SHP77 treated with DMSO at 0.1 percent for 48 hours (cell line): ENCODE data around the gene DZIP1.

Experiments used
- DNase-seq: peaks from one replicate; lab custom pipeline; 2025; lab: John Stamatoyannopoulos, UW

Gene DZIP1

DNA sequence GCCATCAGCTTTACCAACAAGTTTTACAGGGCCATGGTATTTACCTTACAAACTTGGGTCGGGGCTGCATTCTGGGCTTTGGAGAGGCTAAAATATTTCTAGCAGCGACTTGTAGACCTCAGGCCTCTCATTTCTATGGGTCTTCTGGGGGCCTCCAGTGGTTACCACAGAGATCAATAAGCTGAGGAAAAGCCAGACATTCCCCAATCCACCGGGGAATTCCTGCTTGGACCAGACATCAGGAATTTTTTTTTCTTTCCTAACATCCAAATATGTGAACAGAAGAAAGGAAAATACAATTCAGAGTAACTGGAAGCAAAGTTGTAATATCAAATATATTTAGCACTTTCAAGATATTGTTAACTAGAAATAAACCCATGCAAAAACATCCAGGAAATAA lies 1.5 kb downstream of the DZIP1 start:
- no peak for DNase-seq

DNA sequence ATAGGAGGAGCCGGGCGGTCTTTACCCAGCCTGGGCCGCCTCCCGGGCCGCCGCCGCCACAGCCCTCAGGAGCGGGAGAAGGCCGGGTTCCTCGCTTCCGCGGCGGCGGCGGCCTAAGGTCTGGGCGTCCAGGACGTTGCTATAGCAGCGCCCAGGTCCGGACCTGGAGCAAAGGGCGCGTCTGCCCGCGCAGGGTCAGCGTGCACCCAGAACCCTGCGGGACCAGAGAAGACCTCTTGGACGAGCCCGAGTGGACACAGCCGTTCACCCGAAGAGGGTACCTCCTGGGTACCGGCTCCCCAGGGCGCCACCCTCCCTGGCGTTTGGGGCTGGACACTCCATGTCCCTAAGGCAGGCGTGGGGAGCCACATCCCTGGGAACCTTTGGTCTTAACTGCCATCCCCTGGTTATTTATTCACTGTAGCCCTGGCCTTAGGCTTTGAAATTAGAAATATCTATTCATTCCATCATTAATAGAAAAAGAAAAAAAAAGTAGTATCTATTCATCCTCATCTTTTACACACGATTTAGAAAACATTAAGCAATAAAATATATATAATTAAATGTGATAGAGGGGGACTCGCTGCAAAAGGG lies 2.4 kb downstream of the DZIP1 start:
- DNase-seq: peak; percentile 55

DNA sequence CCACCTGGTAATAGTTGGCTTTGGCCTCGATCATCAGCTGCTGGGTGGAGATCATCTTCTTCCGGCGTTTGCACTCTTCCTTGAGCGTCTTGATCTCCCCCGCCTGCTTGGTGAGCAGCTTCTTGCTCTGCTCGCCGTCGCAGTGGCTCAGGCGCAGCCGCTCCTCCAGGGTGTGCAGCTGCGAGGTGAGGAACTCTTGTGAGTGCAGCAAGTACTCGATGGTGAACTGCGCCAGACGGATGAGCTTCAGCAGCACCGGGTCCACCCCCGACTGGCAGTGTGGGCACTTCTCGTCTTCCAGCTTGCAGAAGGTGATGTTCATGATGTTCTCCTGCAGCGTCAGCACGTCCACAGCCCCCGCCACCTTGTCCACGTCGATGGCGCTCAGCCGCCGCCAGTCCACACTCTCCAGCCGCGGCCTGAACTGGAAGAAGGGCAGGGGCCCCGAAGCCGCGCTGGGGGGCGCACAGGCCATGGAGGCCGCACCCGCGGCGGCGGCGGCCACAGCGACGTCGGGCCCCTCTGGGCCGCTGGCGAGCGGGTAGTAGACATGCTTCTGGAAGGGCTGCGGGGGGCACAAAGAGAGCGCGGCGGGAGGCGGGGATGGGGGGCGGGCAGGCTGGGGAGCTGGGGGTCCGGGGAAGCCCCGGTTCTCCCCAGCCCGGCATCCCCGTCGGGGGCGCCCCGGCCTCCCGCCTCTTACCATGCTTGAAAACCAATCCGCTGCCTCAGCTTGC lies 3.0 kb downstream of the DZIP1 start:
- DNase-seq: peak; percentile 62

DNA sequence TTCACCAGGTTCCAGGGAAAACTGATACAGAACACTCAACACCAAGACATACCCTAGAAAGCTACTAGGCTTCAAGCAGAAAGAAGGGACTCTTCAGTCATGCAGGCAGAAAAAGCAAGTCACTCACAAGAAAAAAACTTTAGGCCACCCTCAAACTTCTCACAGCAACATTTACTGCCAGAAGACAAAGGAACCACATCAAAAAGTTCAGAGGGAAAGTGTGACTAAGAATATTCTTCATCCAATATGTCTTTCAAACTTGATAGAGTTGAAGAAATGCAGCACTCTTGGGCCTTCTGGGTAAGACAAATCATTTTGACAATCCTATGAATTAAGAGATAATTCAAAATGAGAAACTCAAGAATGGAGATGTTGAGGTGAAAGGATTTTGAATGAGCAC lies 7.7 kb downstream of the DZIP1 start:
- no peak for DNase-seq

DNA sequence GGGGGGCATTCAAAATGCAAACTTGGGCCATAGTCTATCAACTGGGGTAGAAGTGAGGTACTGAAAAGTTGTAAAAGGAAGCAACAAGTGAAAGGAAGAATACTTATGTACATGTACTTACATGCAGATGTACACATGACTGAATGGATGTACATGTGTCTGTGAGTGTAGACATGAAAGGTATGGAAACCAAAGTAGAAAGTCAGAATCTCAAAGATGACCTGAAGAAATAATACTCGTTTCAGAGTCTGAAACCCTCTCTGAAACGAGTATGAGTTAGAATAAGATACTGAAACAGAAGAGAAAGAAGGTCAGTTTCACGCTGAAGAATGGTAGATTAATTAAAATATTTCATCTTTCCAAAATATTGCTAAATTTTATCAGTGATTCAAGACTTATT lies 13.9 kb downstream of the DZIP1 start:
- no peak for DNase-seq

DNA sequence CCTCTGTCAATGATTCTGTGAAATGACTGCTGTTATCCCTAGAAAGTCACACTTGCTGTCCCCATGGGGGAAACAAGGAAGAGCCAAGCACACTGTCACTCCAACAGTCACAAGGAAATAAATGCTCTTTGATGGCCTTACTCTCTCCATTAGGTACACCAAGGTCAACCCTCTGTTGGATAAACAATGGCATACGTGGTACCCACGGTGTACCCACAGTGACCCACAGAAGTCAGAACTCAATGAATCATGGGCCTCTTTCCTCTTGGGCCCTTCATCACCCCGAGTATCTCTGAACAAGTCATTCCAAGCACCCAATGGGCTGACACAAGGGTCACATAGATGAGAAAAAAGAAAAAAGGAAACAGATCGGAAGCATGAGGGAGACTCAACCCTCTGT lies 15.4 kb downstream of the DZIP1 start:
- no peak for DNase-seq

DNA sequence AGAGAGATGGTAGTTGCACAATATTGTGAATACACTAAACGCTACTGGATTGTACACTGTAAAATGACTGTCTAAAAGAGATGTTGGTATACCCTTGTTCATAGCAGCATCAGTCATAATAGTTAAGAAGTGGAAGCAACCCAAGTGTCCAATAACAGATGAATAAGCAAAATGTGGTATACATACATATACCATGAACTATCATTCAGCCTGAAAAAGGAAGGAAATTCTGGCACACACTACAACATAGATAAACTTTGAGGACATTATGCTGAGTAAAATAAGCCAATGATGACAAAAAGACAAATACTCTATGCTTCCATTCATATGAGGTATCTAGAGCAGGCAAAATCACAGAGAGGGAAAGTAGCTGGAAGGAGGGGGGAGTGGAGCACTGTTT lies 16.0 kb downstream of the DZIP1 start:
- DNase-seq: no peak

DNA sequence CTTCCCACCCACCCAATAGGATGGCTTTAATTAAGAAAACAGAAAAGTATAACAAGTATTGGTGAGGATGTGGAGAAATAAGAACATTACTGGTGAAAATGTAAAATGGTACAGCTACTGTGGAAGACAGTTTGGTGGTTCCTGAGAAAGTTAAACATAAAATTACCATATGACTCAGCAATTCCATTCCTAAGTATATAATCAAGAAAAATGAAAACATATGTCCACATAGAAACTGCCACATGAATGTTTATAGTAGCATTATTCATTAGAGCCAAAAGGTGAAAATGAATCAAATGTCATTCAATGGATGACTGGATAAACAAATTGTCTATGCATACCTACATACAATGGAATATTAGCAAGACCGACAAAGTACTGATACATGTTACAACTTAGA lies 16.9 kb downstream of the DZIP1 start:
- DNase-seq: no peak

DNA sequence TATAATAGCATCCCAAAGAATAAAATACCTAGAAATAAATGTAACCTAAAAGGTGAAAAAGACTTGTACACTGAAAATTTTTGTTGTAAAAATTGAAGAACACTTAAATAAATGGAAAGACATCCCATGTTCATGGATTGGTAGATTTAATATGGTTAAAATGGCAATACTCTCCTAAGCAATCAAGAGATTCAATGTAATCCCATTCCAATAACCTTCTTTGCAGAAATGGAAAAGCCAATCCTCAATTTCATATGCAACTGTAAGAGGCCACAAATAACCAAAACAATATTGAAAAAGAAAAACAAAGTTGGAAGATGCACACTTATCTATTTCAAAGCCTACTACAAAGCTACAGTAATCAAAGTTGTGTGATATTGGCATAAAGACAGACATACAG lies 17.7 kb downstream of the DZIP1 start:
- no peak for DNase-seq

DNA sequence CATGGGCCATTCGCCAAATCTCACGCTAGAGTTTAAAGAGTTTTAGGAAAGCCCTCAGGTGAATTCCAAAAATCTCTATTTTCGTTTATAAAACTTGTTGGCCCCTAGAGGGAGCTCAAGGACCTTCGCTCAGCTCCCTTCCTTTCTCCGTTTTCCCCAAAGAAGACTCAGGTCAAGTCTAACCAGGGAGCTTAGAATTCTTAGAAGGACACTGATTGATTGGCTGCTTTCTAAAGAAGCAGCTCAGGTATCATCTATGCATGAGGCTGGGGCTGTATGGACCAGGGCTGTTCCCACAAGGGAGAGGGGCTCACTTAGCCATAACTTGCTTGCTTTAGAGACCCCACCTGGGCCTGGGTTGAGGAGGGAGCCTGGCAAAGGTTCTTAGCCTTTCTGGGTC lies 20.5 kb downstream of the DZIP1 start:
- DNase-seq: peak; percentile 53

DNA sequence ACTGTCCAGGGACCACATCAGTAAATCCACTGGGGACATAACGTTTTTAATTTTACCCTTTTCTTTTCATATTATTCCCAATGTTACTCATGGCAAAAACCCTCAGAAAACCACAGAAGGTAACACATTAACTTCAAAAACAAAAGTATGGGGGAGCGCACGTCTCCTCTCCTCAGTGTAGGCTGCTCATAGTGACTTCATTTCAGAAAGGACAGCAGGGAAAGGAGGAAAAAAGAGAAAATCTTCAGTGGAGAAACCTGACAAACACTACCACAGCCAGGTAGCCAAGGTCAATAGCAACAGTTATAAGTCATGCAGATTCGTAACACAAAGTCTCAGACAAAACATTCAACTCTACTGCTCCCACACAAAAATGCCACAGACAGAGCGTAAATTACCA lies 21.4 kb downstream of the DZIP1 start:
- no peak for DNase-seq

DNA sequence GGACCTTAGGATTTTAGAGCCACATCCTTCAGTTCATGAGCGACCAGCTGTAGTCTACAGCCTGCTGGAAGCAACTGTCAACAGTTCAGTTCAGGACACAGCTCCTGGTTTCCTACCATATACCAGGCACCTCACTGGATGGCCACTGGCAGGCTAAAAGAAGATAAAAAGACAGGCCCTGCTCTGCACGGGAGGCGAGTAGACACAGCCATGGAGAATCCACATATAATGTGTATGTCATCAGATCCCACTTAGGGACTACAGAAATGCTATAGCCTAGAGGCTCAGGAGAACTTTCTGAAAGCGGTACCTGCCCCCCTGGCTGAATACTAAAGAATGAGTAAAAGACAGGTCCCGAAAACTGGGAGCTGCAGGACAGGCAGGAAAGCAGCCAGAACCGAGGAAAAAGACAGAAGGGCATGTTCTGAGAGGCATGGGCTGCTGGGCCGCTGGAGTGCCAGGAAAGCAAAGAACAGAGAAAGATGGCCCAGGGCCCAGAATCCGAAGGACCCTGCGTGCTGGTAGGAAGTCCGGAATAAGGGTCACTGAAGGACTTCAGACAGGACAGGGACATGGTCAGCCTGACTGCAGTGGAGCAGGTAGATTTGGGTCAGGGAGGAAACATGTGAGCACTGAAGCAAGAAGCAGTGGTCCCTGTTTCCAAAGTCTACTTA lies 23.5 kb downstream of the DZIP1 start:
- DNase-seq: no peak

DNA sequence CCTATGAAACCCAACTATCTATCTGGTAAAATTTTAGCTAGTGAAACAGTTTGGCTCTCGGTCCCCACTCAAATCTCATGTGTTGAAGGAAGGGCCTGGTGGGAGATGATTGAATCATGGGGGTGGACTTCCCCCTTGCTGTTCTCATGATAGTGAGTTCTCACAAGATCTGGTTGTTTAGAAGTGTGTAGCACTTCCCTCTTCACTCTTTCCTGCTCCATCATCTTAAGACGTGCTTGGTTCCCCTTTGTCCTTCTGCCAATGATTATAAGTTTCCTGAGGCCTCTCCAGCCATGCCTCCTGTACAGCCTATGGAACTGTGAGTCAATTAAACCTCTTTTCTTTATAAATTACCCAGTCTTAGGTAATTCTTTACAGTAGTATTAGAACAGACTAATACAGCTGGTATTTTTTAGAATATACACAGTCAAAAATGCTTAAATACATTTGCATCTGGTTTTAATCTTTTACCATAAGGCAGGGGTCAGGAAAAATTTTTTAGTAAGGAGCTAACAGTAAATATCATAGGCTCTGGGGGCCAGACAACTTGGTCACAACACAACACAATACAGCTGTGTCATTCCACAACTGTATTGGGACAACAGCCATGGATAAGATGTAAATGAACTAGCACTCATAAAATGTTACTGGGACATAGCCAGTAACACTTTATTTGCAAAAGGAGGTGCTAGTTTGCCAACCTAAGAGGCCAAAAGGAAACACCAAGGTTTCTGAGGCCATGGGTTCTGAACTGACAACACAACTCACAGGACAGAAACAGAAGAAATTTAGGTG lies 24.3 kb downstream of the DZIP1 start:
- DNase-seq: no peak

DNA sequence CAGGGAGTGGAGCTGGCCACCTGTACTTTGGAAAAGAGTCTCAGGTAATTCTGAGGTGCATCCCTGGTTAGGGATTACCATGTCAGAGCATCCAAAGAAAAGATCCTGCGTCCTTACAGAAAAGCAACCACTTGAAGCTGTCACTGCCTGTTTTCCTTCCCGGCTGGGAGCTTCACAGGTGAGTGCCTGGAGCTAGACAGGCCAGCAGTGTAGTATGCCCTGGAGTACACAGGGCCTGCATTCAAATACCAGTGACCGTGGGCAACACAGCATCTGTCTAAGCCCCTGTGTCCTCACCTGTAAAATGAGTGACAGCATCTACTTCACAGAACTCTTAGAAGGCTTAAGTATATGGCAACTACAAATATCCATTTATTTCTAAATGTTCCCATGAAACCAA lies 29.0 kb downstream of the DZIP1 start:
- no peak for DNase-seq

DNA sequence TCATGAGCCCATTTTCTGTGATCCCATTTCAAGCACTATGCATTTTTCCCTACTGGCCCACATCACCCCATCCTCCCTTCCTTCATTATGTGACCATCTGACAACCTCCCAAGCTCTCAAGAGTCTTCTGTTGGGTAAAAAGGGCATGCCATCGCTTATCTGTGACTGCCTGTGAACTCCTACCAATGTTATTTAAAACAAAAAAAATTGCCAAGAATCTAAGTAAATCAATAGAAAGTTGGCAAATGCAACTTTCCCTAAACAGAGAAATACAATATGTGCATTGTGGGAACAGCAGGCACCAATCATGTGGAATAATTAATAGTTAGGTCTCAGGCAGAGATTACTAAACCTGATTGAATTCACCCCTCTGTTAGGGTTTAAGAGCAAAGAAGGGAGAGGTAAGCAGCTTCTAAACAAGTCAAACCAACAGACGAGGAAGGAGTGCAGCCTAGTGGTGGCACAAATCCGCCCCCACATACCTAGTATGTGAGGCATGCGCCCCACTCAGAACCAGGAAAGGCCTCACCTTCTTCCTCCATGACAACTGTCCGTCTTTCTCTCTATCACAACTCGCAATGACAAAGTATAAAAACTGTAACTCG lies 29.8 kb downstream of the DZIP1 start:
- DNase-seq: no peak

DNA sequence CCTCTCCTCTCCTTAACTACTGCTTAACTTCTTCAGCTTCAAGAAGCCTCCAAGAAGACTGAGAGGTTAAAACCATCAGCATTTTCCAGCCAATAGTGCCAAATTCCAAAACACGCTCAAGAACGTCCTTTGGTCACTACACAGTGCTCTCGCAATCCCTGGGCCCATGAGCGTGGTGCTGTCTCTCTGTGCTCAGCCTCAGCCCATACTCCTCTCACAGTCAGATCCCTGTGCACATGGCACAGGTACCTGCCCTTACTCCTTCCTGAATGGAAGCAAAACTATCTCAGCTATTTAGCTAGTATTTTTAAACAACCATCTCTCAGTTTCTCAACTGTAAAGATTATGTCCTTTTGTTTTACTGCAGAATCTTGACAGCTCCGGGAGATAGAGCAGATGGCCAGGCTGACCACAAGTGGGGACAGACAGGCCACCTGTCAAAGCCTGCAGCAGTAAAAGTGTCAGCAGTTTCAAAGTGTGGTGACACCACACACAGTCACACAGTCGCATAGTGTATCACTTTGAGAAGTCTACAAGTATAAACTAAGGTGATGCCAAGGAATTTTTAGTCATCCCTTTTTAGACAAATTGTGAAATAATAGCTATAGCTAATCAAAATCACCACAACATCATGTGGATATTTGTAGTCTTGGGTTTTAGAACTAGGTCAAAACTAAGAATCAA lies 35.7 kb downstream of the DZIP1 start:
- DNase-seq: no peak

DNA sequence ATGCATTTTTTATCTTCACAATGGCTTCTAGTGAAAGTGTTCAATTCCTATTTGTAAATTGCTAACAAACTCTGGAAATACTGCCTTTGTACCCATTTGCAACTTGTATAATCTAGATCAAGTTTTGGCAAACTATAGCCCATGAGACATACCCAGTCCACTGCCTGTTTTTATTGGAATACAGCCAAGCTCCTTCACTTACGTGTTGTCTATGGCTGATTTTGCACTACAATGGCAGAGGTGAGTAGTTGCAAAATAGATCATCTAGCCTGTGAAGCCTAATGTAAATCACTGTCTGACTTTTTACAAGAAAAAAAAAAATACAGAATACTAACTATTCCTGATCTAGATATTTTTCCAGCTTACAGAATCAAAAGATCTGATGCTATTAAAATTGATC lies 37.1 kb downstream of the DZIP1 start:
- DNase-seq: peak; percentile 66

DNA sequence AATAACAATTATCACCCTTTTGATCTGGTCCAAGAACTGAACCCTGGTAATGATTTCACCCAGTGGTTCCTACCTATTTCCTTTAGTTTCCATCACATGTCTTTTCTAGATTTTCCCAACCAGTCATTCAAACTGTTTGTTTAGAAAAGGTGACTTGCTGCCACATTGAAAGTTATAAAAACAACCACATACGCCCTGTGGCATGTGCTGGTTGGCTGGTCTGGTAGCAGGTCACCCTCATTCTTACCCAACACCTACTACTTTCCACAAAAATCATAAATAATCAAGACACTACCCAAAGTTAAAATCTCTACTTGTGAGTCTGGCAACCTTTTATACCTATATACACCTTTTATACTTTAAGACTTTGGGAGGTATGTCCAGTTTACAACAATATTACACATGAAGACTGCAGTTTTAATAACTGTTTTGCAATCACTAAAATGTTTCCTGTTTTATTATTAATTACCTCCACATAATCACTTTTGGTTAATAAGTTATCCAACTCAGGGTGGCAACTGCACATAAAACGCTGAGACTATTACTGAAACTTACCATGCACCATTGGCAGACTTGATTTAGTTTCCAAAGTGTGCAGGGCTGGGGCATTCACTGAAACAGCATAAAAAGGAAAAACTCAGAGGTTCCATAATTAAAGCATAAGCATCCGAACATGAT lies 38.9 kb downstream of the DZIP1 start:
- DNase-seq: no peak

DNA sequence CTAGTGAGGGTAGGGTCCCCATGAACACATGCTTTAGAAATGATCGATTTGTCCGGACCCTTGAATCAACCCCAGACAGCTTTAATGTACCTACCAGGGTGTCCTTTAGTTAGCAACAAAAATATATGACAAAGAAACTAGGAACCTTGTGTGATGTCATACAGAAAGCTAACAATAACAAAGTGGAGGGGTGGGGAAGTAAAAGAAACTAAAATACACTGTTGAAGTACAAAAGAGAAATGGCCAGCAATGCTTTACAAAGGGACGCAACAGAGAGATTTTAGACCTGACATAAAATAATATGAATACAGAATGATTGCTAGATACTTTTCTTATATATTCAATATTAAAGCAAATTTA lies 40.0 kb downstream of the DZIP1 start:
- no peak for DNase-seq

DNA sequence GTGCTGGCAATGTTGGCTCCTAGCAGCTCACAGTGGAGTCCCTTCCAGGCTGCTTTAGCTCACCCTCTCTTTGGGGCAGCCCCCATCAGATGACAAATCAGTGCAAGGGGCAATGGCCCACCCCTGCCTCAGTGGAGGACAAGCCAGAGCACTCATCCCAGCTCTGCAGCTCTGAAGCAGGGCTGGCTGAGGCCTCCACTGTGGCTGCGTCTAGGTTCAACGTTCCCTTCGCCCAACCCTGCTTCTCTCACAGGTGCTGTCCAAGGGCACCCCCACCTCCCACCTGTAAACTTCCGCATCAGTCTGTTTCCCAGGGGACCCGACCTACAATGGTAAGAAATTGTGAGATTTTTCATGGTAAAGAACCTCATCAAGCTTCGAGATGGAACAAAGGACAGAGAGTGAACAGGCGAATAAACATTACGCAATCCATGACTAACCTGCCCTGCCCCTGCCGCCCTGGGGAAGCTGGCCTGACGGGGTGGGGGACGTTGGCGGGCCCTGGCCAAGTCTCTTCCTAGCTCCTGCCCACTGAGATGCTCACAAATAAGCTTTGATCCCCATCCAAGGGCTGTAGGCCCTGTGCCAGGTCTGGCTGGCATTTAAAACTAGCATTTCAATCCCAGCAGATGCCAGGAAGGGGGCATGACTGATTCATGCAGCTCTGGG lies 40.5 kb downstream of the DZIP1 start:
- DNase-seq: peak; percentile 53

DNA sequence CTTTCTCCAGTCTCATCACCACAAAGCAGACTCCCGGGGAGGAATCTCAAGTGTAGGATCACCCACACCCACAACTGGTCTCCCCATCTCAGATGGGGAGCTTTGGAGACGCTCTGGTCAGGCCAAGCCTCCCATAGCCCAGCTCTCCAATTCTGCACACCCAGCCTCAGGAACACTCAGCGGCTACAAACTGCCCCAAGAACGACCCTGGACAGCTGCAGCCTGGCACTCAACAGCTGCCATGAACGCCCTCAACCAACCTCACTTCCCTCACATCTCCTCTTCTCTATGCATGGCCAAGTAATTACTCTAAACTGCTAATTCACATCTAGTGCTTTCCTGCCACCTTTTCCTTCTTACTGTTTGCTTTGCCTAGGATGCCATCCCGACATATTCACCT lies 42.6 kb downstream of the DZIP1 start:
- no peak for DNase-seq
